Measurements from ENCODE around the gene CBLC. TPM values are rescaled to one million over a fixed set of nuclear protein-coding genes. Genes with fewer than 3 reads are reported as not detected.

The CBLC gene
- total RNA-seq, 1 experiment from 2014 or later = 15.3 TPM

- H3K36me3 ChIP-seq (replicated peaks; ENCODE audit: control insufficient read depth, insufficient read depth, low read length) = peaks cover 5% of the 10 kb centered on the region
- no peaks in the 10 kb centered on the region for H3K27me3 ChIP-seq (ENCODE audit: control insufficient read depth, insufficient read depth, low read length)
- no peak overlapping the region for H3K4me3 ChIP-seq (ENCODE audit: insufficient read depth, low read depth, low read length)
- DNase-seq = no peak
These were observed 8.3 kb downstream of the CBLC start for GRCh38 chr19:44785993-44786392.

- DNase-seq = no peak
- Histone ChIP-seq H3K36me3 (replicated peaks; ENCODE audit: control insufficient read depth, insufficient read depth, low read length) (peaks cover 14% of the 10 kb centered on the region), H3K4me3 (ENCODE audit: insufficient read depth, low read depth, low read length) (no peak overlapping the region), H3K27me3 (ENCODE audit: control insufficient read depth, insufficient read depth, low read length) (no peaks in the 10 kb centered on the region)
These were observed 11.3 kb downstream of the CBLC start for GRCh38 chr19:44788971-44789370.

GRCh38 chr19:44789943-44790483 lies 12.3 kb downstream of the CBLC start:
- Histone ChIP-seq H3K36me3 (replicated peaks; ENCODE audit: control insufficient read depth, insufficient read depth, low read length) (peaks cover 19% of the 10 kb centered on the region), H3K27me3 (ENCODE audit: control insufficient read depth, insufficient read depth, low read length) (no peaks in the 10 kb centered on the region), H3K4me3 (ENCODE audit: insufficient read depth, low read depth, low read length) (no peak overlapping the region)
- DNase-seq = no peak

DNA sequence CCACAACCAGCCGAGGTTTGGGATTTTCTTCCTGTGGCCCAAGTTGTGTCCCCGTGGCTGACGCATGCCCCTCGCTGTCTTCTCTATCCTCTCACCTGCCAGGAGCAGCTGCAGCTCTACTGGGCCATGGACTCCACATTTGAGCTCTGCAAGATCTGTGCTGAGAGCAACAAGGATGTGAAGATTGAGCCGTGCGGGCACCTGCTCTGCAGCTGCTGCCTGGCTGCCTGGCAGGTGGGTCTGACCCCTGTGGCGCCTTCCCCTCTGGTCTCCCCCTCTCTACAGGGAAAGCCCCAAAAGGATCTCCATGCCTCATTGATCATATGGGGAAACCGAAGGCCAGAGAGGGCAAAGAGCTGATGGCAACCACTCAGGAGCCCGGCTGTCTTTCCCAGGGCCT lies 14.6 kb downstream of the CBLC start:
- Histone ChIP-seq H3K36me3 (replicated peaks; ENCODE audit: control insufficient read depth, insufficient read depth, low read length) (peaks cover 19% of the 10 kb centered on the region), H3K4me3 (ENCODE audit: insufficient read depth, low read depth, low read length) (no peak overlapping the region), H3K27me3 (ENCODE audit: control insufficient read depth, insufficient read depth, low read length) (no peaks in the 10 kb centered on the region)
- no peak for DNase-seq

- Histone ChIP-seq H3K27me3 (ENCODE audit: control insufficient read depth, insufficient read depth, low read length) (no peaks in the 10 kb centered on the region), H3K4me3 (ENCODE audit: insufficient read depth, low read depth, low read length) (no peak overlapping the region), H3K36me3 (replicated peaks; ENCODE audit: control insufficient read depth, insufficient read depth, low read length) (peaks cover 23% of the 10 kb centered on the region)
- no peak for DNase-seq
These were observed 16.9 kb downstream of the CBLC start for GRCh38 chr19:44794610-44795009.

GRCh38 chr19:44795398-44795987 lies 17.8 kb downstream of the CBLC start:
- H3K4me3 ChIP-seq (ENCODE audit: insufficient read depth, low read depth, low read length) = no peak overlapping the region

GRCh38 chr19:44796701-44797115 lies 19.0 kb downstream of the CBLC start:
- H3K27me3 ChIP-seq (ENCODE audit: control insufficient read depth, insufficient read depth, low read length) = no peaks in the 10 kb centered on the region
- H3K36me3 ChIP-seq (replicated peaks; ENCODE audit: control insufficient read depth, insufficient read depth, low read length) = peaks cover 20% of the 10 kb centered on the region
- peak; percentile 77 for DNase-seq
- no peak overlapping the region for H3K4me3 ChIP-seq (ENCODE audit: insufficient read depth, low read depth, low read length)

More at GRCh38 chr19:44795398-44795987, 17.8 kb downstream of the CBLC start:
- no peaks in the 10 kb centered on the region for H3K27me3 ChIP-seq (ENCODE audit: control insufficient read depth, insufficient read depth, low read length)
- no peak for DNase-seq
- H3K36me3 ChIP-seq (replicated peaks; ENCODE audit: control insufficient read depth, insufficient read depth, low read length) = peaks cover 20% of the 10 kb centered on the region

DNA sequence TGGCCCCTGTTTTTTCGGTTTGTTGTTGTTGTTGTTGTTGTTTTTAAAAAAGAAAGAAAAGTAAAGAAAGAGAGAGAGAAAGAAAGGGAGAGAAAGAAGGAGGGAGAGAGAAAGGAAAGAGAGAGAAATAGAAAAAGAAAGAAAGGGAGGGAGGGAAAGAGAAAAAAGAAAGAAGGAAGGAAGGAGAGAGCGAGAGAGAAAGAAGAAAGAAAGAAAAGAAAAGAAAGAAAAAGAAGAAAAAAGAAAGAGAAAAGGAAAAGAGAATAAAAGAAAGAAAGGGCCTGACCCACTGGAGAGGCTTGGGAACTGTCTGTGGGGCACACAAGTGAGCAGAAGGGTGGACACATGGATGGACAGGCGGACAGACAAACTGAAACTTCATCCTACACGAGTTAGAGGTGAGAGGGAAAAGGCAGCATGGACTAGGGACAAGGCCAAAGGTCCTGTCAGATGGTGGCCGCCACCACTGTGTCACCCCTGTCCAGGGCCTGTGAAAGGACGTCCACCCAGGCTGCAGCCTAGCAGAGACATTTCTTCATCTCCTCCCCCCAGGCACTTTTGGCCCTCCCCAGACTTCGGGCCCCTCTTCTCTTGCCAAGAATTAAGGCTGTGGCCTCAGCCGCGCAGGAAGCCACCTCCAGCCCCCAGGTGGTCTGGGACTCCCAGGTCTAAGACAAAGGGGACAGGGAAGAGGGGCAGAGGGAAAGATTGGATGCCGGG lies 22.1 kb downstream of the CBLC start:
- H3K27me3 ChIP-seq (ENCODE audit: control insufficient read depth, insufficient read depth, low read length) = peaks cover 11% of the 10 kb centered on the region
- no peak for DNase-seq
- H3K4me3 ChIP-seq (ENCODE audit: insufficient read depth, low read depth, low read length) = no peak overlapping the region
- H3K36me3 ChIP-seq (replicated peaks; ENCODE audit: control insufficient read depth, insufficient read depth, low read length) = peaks cover 6% of the 10 kb centered on the region

DNA sequence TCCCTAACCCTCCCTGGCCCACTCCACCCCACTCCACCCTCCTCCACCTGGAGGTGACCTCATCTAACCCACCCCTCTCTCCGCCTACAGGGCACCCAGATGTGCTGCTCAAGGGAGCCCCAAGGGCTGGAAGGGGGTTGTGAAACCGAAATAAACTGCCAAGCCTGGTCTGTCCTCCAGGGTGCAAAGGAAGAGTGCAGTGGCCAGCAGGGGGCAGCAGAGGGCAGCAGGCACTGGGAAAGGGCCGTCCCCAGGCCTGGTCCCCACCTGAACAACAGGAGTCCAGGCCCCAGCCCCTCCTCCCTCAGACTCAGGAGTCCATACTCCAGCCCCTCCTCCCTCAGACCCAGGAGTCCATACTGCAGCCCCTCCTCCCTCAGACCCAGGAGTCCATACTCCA lies 22.8 kb downstream of the CBLC start:
- DNase-seq = peak; percentile 96
- Histone ChIP-seq H3K36me3 (replicated peaks; ENCODE audit: control insufficient read depth, insufficient read depth, low read length) (peaks cover 6% of the 10 kb centered on the region), H3K4me3 (ENCODE audit: insufficient read depth, low read depth, low read length) (no peak overlapping the region), H3K27me3 (ENCODE audit: control insufficient read depth, insufficient read depth, low read length) (peaks cover 11% of the 10 kb centered on the region)

DNA sequence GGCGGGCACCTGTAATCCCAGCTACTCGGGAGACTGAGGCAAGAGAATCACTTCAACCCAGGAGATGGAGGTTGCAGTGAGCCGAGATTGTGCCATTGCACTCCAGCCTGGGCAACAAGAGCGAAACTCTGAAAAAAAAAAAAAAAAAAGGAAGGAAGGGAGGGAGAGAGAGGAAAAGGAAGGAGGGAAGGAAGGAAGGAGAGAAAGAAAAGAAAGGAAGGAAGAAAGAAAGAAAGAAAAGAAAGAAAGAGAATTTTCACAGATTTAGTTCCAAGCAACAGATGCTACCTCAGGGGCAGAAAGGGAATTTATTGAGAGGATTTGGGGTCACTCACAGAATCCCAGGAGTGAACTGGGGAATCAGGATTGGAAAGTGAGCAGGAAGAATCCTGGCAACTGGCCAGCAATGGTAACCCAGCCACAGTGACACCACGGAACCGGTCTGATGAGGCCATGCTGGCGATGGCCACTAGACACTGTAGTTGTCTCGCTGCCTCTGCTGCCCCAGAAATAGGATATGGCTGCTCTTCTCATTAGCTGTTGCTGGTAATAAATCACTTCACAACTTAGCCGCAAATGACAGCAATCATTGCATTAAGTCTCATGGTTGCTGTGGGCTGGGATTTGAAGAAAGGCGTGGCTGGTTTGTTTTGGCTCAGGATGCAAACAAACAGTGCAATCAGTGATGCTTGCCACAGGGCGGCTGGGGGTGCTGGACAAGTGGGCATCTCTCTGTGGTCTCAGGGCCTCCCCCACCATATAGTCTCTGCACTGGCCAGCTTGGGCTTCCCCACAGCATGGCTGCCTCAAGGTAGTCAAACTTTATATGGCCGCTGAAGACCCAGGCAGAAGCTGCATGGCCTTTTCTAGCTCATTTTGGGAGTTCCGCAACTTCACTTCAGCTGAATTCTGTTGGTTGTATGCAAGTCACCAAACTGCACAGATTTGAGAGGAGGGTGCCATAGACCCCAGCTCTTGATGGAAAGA lies 26.0 kb downstream of the CBLC start:
- no peak for DNase-seq
- Histone ChIP-seq H3K36me3 (replicated peaks; ENCODE audit: control insufficient read depth, insufficient read depth, low read length) (peaks cover 3% of the 10 kb centered on the region), H3K4me3 (ENCODE audit: insufficient read depth, low read depth, low read length) (no peak overlapping the region), H3K27me3 (ENCODE audit: control insufficient read depth, insufficient read depth, low read length) (peaks cover 12% of the 10 kb centered on the region)

- H3K27me3 ChIP-seq (ENCODE audit: control insufficient read depth, insufficient read depth, low read length) = peaks cover 18% of the 10 kb centered on the region
- DNase-seq = no peak
These were observed 28.6 kb downstream of the CBLC start for GRCh38 chr19:44806291-44806690.

DNA sequence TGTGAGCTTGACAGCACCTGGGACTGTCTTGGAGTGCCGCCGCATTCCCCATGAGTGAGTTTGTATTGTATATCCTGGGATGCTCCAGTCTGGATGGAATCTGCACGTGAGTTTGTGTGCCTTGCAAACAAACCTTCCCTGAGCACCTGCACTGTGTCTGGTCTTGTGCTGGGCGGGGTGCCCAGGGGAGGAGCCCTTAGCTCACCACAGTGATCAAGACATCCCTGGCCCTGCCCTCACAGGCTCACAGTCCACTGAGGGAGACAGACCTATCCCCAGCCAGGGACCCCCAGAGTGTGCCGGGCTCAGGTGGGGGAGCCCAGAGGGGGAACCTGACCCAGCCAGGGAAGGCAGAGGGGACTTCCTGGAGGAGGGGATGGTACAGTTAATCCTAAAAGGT lies 29.5 kb downstream of the CBLC start:
- Histone ChIP-seq H3K4me3 (ENCODE audit: insufficient read depth, low read depth, low read length) (no peak overlapping the region), H3K27me3 (ENCODE audit: control insufficient read depth, insufficient read depth, low read length) (peaks cover 18% of the 10 kb centered on the region), H3K36me3 (replicated peaks; ENCODE audit: control insufficient read depth, insufficient read depth, low read length) (peaks cover 3% of the 10 kb centered on the region)
- DNase-seq = peak; percentile 44

More at GRCh38 chr19:44806291-44806690, 28.6 kb downstream of the CBLC start:
- Histone ChIP-seq H3K36me3 (replicated peaks; ENCODE audit: control insufficient read depth, insufficient read depth, low read length) (peaks cover 2% of the 10 kb centered on the region), H3K4me3 (ENCODE audit: insufficient read depth, low read depth, low read length) (no peak overlapping the region)

- H3K4me3 ChIP-seq (ENCODE audit: insufficient read depth, low read depth, low read length) = peak overlapping the region; percentile 59
- peaks cover 18% of the 10 kb centered on the region for H3K27me3 ChIP-seq (ENCODE audit: control insufficient read depth, insufficient read depth, low read length)
- peaks cover 3% of the 10 kb centered on the region for H3K36me3 ChIP-seq (replicated peaks; ENCODE audit: control insufficient read depth, insufficient read depth, low read length)
- DNase-seq = peak; percentile 97
These were observed 30.2 kb downstream of the CBLC start for GRCh38 chr19:44807652-44808462.
